HFFc6 (cell line): Measurements from ENCODE around the gene INTS6. TPM values are rescaled to one million over a fixed set of nuclear protein-coding genes. Genes with fewer than 3 reads are reported as not detected.

ENCODE experiments used
- DNase-seq: peaks from one replicate; pipeline ENCODE4 v3.0.0-alpha.2; 2018
- H3K27ac Mint-ChIP-seq: 2 replicates; pipeline ENCODE4 v1.8.0; 2020; ENCODE audit warnings: mild to moderate bottlenecking, mixed read lengths
- H3K27me3 Mint-ChIP-seq: 2 replicates; pipeline ENCODE4 v1.8.0; 2021; ENCODE audit warnings: mild to moderate bottlenecking, moderate library complexity, mixed read lengths; ENCODE audit not compliant: insufficient read depth
- H3K36me3 Mint-ChIP-seq: 2 replicates; pipeline ENCODE4 v1.8.0; 2021; ENCODE audit warnings: low read depth, mixed read lengths
- H3K4me1 Mint-ChIP-seq: 2 replicates; pipeline ENCODE4 v1.8.0; 2020; ENCODE audit warnings: low read depth, mixed read lengths
- H3K4me3 Mint-ChIP-seq: 2 replicates; pipeline ENCODE4 v1.8.0; 2020; ENCODE audit warnings: mild to moderate bottlenecking, moderate library complexity, mixed read lengths
- H3K9me3 Mint-ChIP-seq: 2 replicates; pipeline ENCODE4 v1.8.0; 2020; ENCODE audit warnings: mild to moderate bottlenecking, mixed read lengths
- total RNA-seq, 6 experiments: library from RNA; stranded (reverse); fragmentation: NEBNext Ultra II Directional; extraction: Animal tissue kit (Norgen Biotek cat#: 25700); gene quantifications; 2 replicates in 1 of 6; 3 replicates in 5 of 6; pipeline ENCODE4 v1.2.3, GENCODE V29; 2021
- TF ChIP-seq, protein P1 (sequence below): fragments of 200-600 bp; sonication (generic); IDR thresholded peaks from 2 replicates; pipeline ENCODE4 v1.5.0; 2021; ENCODE audit warnings: antibody characterized with exemption, mild to moderate bottlenecking

Gene INTS6
- total RNA-seq, 6 experiments from 2014 or later: 32.4 to 38.6 (median 33.5) TPM

DNA sequence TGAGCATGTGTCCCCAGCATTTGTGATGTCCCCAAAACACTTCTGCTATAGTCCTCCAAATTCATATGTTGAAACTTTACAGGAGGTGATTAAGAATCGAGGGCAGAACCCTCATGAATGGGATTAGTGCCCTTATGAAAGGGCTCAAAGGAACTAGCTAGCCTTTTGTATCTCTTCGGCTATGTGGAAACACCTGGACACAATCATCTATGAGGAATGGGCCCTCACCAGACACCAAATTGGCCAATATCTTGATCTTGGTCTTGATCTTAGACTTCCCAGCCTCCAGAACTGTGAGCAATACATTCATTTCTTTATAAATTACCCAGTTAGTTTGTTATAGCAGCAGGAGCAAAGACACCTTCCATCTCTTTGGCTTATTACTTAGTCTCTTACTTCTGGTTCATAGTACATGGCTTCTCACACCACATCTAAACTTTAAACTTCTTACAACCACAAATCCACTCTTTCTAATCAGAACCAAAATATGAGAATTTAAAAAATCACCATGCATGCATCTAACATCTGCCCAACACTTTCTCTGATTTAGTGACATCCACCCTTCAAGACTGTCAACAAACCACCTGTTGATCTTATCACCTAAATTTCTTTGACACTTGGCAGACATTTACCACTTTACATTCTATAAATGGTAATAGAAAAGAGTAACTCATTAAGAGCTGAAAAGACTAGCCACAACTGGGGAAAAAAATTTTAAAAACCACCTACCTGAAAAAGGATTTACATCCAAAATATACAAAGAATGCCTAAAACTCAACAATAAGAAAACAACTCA lies 120.1 kb downstream of the INTS6 start:
- TF ChIP-seq, protein P1, sequence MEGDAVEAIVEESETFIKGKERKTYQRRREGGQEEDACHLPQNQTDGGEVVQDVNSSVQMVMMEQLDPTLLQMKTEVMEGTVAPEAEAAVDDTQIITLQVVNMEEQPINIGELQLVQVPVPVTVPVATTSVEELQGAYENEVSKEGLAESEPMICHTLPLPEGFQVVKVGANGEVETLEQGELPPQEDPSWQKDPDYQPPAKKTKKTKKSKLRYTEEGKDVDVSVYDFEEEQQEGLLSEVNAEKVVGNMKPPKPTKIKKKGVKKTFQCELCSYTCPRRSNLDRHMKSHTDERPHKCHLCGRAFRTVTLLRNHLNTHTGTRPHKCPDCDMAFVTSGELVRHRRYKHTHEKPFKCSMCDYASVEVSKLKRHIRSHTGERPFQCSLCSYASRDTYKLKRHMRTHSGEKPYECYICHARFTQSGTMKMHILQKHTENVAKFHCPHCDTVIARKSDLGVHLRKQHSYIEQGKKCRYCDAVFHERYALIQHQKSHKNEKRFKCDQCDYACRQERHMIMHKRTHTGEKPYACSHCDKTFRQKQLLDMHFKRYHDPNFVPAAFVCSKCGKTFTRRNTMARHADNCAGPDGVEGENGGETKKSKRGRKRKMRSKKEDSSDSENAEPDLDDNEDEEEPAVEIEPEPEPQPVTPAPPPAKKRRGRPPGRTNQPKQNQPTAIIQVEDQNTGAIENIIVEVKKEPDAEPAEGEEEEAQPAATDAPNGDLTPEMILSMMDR: no peak
- H3K27ac Mint-ChIP-seq: no peak overlapping the region
- H3K27me3 Mint-ChIP-seq: peaks cover 4% of the 10 kb centered on the region; the same call in 1 of the 2 replicates
- no peaks in the 10 kb centered on the region for H3K9me3 Mint-ChIP-seq
- DNase-seq: no peak
- H3K4me3 Mint-ChIP-seq: no peak overlapping the region
- no peaks in the 10 kb centered on the region for H3K36me3 Mint-ChIP-seq
- H3K4me1 Mint-ChIP-seq: peaks cover 13% of the 10 kb centered on the region

- H3K36me3 Mint-ChIP-seq: no peaks in the 10 kb centered on the region
- TF ChIP-seq, protein P1: no peak
- H3K27ac Mint-ChIP-seq: no peak overlapping the region
- no peaks in the 10 kb centered on the region for H3K9me3 Mint-ChIP-seq
- no peak overlapping the region for H3K4me3 Mint-ChIP-seq
- H3K4me1 Mint-ChIP-seq: peaks cover 13% of the 10 kb centered on the region
- no peak for DNase-seq
- peaks cover 4% of the 10 kb centered on the region; the same call in 1 of the 2 replicates for H3K27me3 Mint-ChIP-seq
Observed at GRCh38 chr13:51331354-51331861, 121.4 kb downstream of the INTS6 start.

- TF ChIP-seq, protein P1: no peak
- DNase-seq: peak; percentile 30
- Mint-ChIP-seq H3K27me3 (peaks cover 4% of the 10 kb centered on the region; the same call in 1 of the 2 replicates), H3K27ac (no peak overlapping the region), H3K36me3 (no peaks in the 10 kb centered on the region), H3K4me1 (peaks cover 13% of the 10 kb centered on the region), H3K9me3 (no peaks in the 10 kb centered on the region), H3K4me3 (no peak overlapping the region)
Observed at GRCh38 chr13:51330791-51331190, 122.0 kb downstream of the INTS6 start.

DNA sequence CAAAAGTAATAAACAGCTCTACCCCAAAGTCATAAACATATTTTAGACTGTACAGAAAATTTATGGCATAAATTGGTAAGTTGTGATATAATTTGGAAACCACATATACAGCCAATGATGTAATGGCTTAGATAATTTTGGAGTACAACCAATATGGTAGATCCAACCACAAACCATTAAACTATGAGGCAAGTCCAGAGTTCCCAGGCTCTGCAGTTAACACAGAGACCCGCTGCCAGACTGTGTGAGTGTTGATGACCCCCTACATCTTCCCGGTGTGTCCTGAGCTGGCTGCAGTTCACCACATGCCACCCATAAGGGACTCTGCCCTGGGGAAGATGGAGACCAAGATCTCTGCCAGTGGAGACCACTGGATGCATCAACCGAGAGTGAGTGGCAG lies 123.2 kb downstream of the INTS6 start:
- Mint-ChIP-seq H3K4me1 (peaks cover 13% of the 10 kb centered on the region), H3K36me3 (no peaks in the 10 kb centered on the region), H3K9me3 (no peaks in the 10 kb centered on the region), H3K4me3 (no peak overlapping the region), H3K27me3 (peaks cover 4% of the 10 kb centered on the region; the same call in 1 of the 2 replicates), H3K27ac (no peak overlapping the region)
- TF ChIP-seq, protein P1: no peak
- DNase-seq: no peak

GRCh38 chr13:51328488-51328887 lies 124.3 kb downstream of the INTS6 start:
- TF ChIP-seq, protein P1: no peak
- peaks cover 4% of the 10 kb centered on the region; the same call in 1 of the 2 replicates for H3K27me3 Mint-ChIP-seq
- peaks cover 13% of the 10 kb centered on the region for H3K4me1 Mint-ChIP-seq
- DNase-seq: no peak
- H3K36me3 Mint-ChIP-seq: no peaks in the 10 kb centered on the region
- H3K27ac Mint-ChIP-seq: no peak overlapping the region
- H3K4me3 Mint-ChIP-seq: no peak overlapping the region
- no peaks in the 10 kb centered on the region for H3K9me3 Mint-ChIP-seq
